ENCODE measurements around the gene TIPIN. TPM values are rescaled to one million over a fixed set of nuclear protein-coding genes. Genes with fewer than 3 reads are reported as not detected.

The TIPIN gene
- polyA plus RNA-seq, 1 donor from 2014 or later, result 7.4 TPM

GRCh38 chr15:66288093-66288492 lies 68.4 kb downstream of the TIPIN start:
- Histone ChIP-seq H3K4me3 (ENCODE audit: low read length) (no peak overlapping the region), H3K36me3 (ENCODE audit: insufficient read depth, low read length) (no peaks in the 10 kb centered on the region), H2AFZ (ENCODE audit: low read depth, low read length) (no peak overlapping the region), H3K9me2 (ENCODE audit: insufficient read depth, low read length) (no peaks in the 10 kb centered on the region), H3K9me3 (ENCODE audit: low read length) (no peaks in the 10 kb centered on the region), H3K27me3 (ENCODE audit: insufficient read depth, low read depth, low read length) (no peaks in the 10 kb centered on the region), H3K9ac (ENCODE audit: low read length) (no peak overlapping the region), H3K79me2 (replicated peaks; ENCODE audit: insufficient read depth, low read length) (no peaks in the 10 kb centered on the region), H3K27ac (ENCODE audit: low read length) (no peak overlapping the region), H3F3A (ENCODE audit: insufficient read depth, low read length, poor library complexity, severe bottlenecking) (peaks cover 4% of the 10 kb centered on the region), H3K4me2 (ENCODE audit: low read length) (no peak overlapping the region), H4K20me1 (ENCODE audit: insufficient read depth) (no peaks in the 10 kb centered on the region)
- TF ChIP-seq EP300 (conservative IDR thresholded peaks at IDR 0.05; ENCODE audit: poor library complexity, severe bottlenecking), result no peak
- no peak for TF ChIP-seq TAF1 (IDR thresholded peaks at IDR 0.05; ENCODE audit: low read depth)
- no peak for TF ChIP-seq MXI1 (conservative IDR thresholded peaks at IDR 0.05; ENCODE audit: poor library complexity, severe bottlenecking)
- TF ChIP-seq RAD21 (conservative IDR thresholded peaks at IDR 0.05), result no peak
- TF ChIP-seq EZH2 (IDR thresholded peaks at IDR 0.05; ENCODE audit: borderline replicate concordance, insufficient read depth, low read length, poor library complexity, severe bottlenecking), result no peak
- TF ChIP-seq REST (IDR thresholded peaks at IDR 0.05; ENCODE audit: borderline replicate concordance), result no peak
- no peak for TF ChIP-seq SMC3 (conservative IDR thresholded peaks at IDR 0.05; ENCODE audit: poor library complexity)
- no peak for TF ChIP-seq CTCF (IDR thresholded peaks at IDR 0.05; ENCODE audit: poor library complexity, severe bottlenecking)
- TF ChIP-seq POLR2AphosphoS5 (IDR thresholded peaks at IDR 0.05), result no peak

- H3K9ac ChIP-seq (ENCODE audit: low read length), result no peak overlapping the region
- no peaks in the 10 kb centered on the region for H3K79me2 ChIP-seq (replicated peaks; ENCODE audit: insufficient read depth, low read length)
- H3K27ac ChIP-seq (ENCODE audit: low read length), result no peak overlapping the region
- peaks cover 4% of the 10 kb centered on the region for H3F3A ChIP-seq (ENCODE audit: insufficient read depth, low read length, poor library complexity, severe bottlenecking)
- H3K9me3 ChIP-seq (ENCODE audit: low read length), result no peaks in the 10 kb centered on the region
- TF ChIP-seq RAD21 (conservative IDR thresholded peaks at IDR 0.05) (peak; percentile 71), SMC3 (conservative IDR thresholded peaks at IDR 0.05; ENCODE audit: poor library complexity) (peak; percentile 66), EZH2 (IDR thresholded peaks at IDR 0.05; ENCODE audit: borderline replicate concordance, insufficient read depth, low read length, poor library complexity, severe bottlenecking) (no peak), EP300 (conservative IDR thresholded peaks at IDR 0.05; ENCODE audit: poor library complexity, severe bottlenecking) (no peak), MXI1 (conservative IDR thresholded peaks at IDR 0.05; ENCODE audit: poor library complexity, severe bottlenecking) (no peak), CTCF (IDR thresholded peaks at IDR 0.05; ENCODE audit: poor library complexity, severe bottlenecking) (peak; percentile 63), REST (IDR thresholded peaks at IDR 0.05; ENCODE audit: borderline replicate concordance) (no peak), TAF1 (IDR thresholded peaks at IDR 0.05; ENCODE audit: low read depth) (no peak), POLR2AphosphoS5 (IDR thresholded peaks at IDR 0.05) (no peak)
- H3K4me3 ChIP-seq (ENCODE audit: low read length), result no peak overlapping the region
- no peaks in the 10 kb centered on the region for H3K27me3 ChIP-seq (ENCODE audit: insufficient read depth, low read depth, low read length)
- no peaks in the 10 kb centered on the region for H3K9me2 ChIP-seq (ENCODE audit: insufficient read depth, low read length)
- no peak overlapping the region for H2AFZ ChIP-seq (ENCODE audit: low read depth, low read length)
- H4K20me1 ChIP-seq (ENCODE audit: insufficient read depth), result no peaks in the 10 kb centered on the region
- no peaks in the 10 kb centered on the region for H3K36me3 ChIP-seq (ENCODE audit: insufficient read depth, low read length)
- H3K4me2 ChIP-seq (ENCODE audit: low read length), result no peak overlapping the region
These were observed 68.9 kb downstream of the TIPIN start for GRCh38 chr15:66287461-66288057.

All from neural cell (in vitro differentiated cells).